Measurements from ENCODE around the gene FLNB.

The FLNB gene

GRCh38 chr3:57973715-57974477, 34.3 kb upstream of the FLNB start:
- no peak overlapping the region for H3K4me3 ChIP-seq
- no peak overlapping the region for H3K27ac ChIP-seq
- no peak for DNase-seq (ENCODE audit: low spot score)

DNA sequence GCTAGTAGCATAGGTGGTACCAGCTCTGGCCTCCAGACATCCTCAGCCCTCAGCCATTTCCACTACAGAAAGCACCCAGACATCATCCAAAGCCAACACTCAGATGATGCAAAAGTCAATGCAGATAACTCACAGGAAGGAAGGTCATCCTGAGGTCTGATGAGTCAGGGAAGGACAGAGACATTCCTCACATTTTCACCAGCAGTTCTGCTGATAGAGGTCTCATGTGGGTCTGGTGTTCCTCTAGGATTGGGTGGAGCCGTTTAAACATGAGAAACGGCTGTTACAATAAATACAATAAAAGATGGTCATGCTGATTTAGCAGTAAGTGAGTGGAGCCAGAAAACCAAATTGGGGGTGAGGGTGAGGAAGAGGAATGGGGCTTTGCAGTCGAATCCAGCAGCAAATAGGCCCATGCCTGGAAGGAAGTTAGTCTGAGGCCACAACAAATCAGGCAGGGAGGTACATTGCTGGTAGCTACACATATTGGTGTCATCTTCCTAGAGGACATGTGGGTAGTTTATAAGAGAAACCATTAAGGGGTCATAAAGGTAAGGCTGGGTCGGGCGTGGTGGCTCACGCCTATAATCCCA, 33.3 kb upstream of the FLNB start:
- peak overlapping the region in 1 of 2 donors; percentile 36 for H3K27ac ChIP-seq
- H3K4me3 ChIP-seq = no peak overlapping the region
- no peak for TF ChIP-seq CTCF (IDR thresholded peaks at IDR 0.05)
- no peak for DNase-seq (ENCODE audit: low spot score)

More at GRCh38 chr3:57973715-57974477, 34.3 kb upstream of the FLNB start:
- TF ChIP-seq CTCF (IDR thresholded peaks at IDR 0.05) = no peak

DNA sequence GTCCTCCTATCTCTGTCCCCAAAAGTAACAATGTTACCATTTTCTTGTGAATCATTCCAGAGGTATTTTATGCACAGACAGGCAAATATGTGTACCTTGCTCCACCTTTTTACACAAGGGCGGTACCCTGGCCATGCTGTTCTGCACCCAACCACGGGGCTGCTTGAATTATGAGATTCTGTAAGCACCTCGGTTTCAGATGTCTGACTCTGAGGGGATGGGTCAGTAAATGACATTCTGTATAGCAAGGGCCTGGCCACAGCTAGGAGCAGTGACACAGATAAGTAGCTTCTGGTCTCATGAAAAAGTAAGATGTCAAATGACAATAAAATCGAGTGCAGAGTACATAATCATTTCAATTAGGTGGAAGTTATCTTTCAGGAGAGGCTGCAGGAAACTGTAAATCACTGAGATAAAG, 30.4 kb upstream of the FLNB start:
- H3K27ac ChIP-seq = no peak overlapping the region
- no peak overlapping the region for H3K4me3 ChIP-seq
- DNase-seq (ENCODE audit: low spot score) = no peak
- no peak for TF ChIP-seq CTCF (IDR thresholded peaks at IDR 0.05)

DNA sequence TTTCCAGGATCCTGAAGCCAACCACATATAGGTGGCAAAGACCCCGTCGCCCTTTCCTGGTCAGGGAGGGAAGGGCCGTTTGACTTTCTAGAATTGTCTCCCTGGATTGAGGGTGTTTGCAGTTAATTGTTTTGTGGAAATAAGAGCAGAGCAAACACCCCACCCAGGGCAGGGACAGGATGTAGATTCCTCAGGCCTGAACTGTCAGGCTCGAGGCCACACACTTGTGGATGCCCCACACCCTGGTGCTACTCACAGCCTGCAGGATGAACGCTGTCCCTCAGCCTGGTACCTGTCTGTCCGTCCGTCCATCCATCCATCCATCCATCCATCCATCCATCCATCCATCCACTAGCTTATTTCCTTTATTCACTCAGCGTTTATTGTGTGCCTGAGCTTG, 29.9 kb upstream of the FLNB start:
- no peak for TF ChIP-seq CTCF (IDR thresholded peaks at IDR 0.05)
- Histone ChIP-seq H3K4me3 (no peak overlapping the region), H3K27ac (no peak overlapping the region)
- no peak for DNase-seq (ENCODE audit: low spot score)

DNA sequence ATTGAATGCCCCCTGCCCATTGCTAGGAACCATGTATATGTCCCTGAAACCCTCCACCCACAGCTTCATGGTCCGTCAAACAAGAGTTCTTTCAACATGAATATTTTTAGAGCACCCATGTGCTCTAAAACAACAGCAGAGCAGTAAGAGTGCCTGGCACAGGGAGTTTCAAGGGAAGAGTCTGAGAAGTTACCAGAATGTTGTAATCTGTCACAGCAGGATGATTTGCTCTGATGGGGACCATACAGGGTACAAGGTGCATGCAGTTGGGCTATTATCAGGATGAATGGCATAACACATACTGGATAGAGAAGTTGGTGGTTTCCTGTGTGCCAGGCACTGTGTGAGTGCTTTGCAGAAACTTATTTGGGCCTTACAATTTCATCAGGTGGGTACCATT, 27.8 kb upstream of the FLNB start:
- DNase-seq (ENCODE audit: low spot score) = no peak
- H3K4me3 ChIP-seq = no peak overlapping the region
- no peak overlapping the region for H3K27ac ChIP-seq
- TF ChIP-seq CTCF (IDR thresholded peaks at IDR 0.05) = no peak

DNA sequence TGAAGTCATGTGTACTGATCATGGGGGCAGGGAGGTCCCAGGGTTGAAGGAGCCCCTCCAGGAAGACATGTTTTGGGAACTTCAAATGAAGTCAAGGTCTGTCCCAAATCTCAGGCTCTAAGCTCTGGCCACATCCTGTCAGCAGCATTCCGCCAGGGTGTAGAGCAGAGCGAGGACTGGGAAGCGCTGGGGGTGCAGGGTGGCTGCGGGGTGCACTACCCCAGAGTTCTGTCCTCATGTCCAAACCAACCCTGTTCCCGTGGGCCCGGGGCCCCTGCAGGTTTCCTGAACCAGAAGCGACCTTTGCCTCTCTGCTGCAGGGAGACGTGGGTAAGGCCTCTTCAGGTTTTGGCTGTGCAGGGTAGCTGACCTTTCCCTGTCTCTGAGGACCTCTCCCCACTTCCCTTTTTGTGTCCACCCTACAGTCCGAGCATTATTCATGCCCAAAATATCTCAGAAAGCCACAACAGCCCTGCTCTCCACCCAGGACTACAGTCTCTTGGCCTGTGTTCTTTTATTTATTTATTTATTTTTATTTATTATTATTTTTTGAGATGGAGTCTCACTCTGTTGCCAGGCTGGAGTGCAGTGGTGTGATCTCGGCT, 26.6 kb upstream of the FLNB start:
- DNase-seq (ENCODE audit: low spot score) = no peak
- Histone ChIP-seq H3K27ac (no peak overlapping the region), H3K4me3 (no peak overlapping the region)
- TF ChIP-seq CTCF (IDR thresholded peaks at IDR 0.05) = no peak
